GM18909 (cell line): Measurements from ENCODE around the gene BCAS1.

Source experiments
- ATAC-seq: cut with Tn5 transposase; IDR thresholded peaks from one replicate; pipeline ENCODE4 v1.9.1; 2021; ENCODE audit warnings: mild to moderate bottlenecking; ENCODE audit not compliant: unreplicated experiment, poor library complexity

BCAS1 gene

DNA sequence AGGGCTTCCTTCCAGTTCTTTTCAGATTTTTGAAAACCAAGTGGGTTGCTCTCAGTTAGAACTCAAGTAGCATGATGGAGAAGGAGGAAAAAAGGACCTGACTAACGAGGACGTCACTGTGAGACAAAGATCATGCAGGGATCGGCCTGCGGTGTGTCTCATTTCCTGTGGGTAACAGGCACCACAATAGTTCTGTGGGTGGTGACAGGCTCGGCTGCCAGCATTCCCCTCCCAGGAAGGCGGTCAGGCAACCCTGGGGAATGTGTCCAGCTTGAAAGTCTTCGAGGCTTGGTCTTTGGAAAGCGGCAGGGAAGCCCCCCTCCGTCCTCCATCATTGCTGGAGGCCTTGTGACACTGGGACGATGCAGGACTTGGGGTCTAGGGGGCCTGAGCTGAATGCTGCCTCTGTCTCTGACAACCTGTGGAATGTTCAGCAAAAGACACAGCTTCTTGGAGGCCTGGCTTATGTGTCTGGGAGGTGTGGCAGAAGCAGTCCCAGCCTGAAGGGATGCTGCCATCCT lies 121.0 kb downstream of the BCAS1 start:
- ATAC-seq = peak; percentile 88

DNA sequence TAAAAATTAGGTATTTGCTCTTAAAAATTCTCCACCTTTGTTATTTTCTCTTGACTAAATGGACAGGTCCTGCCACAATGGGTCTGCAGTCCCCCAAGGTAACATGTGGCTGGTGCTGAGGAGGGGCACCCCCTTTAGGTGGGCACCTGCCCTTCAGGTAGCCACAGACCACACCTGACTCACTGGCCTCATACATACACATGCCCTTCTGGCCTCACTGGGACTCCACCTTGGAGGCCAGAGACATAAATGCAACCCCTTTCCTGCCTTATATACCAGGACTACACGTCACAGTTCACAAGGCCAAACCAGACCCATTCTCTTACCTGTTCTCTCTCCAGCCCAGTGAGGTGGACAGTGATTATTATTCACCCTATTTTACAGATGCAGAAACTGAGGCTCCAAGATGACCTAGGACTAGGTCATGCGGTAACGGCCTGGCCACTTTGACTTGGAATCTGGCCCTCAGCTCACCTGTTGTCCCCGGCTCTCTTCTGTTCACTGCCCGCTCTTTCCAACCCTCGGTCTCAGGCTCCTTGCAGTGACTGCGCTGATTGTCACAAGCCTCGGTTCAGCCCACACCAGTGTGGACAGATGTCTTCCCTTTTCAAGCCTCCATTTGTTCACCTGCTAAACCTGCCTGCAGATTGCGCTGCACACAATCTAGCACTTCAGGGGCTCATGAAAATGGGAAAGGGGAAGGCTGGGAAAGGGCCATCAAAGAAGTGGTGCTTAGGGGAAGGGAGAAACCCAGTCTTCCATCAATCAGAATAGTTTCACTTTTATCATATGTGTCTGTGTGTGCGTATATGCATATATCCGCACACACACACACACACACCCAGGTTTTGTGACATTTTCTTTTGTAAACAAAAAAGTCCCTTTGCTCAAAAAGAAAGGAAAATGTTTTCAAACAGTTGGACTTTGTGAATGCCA lies 121.7 kb downstream of the BCAS1 start:
- ATAC-seq = peak; percentile 29

DNA sequence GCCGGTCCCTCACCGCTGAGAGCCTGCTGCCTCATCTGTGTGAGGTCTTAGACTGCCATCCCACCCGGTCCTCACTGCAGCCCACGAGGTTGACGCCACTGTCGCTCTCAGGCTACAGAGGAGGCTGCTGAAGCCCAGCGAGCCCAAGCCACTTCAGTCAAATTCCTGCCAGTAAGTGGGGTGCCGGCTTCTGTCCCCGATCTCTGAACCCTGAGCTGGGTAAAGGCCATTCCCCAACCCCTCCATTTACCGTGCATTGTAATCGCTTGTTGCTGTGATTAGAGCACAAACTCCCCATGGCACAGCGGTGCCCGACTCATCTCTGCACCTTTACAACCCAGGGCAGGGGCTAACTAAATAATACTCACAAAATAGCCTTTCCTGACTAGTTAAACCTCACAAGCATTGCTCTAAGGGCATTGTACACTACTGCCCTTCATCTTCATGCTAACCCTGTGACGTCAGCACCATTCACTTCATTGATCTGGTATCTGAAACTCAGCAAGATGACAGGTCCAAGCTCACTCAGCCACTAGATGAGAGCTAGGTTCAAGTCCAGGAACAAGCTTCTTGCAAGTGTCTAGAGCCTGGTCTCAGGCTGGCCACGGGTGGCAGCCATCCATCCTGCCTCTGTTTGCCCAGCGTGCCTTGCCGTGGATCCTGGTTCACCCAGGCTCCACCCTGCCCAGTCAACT lies 122.7 kb downstream of the BCAS1 start:
- ATAC-seq = no peak

DNA sequence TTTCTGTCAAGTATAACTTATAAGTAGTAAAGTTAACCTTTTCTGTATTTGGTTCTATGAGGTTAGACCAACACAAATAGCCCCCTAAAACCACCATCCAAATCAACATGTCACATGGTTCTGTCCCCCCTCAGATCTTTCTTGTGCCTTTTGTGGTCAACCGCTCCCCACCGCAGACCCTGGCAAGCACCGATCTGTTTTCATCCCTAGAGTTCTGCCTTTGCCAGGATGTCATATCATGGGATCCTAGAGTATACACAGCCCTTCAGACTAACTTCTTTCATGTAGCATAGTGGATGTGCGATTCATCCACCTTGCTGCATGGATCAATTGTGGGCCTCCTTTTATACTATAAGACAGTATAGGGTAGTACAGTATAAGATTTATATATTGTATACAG lies 124.3 kb downstream of the BCAS1 start:
- ATAC-seq = no peak

DNA sequence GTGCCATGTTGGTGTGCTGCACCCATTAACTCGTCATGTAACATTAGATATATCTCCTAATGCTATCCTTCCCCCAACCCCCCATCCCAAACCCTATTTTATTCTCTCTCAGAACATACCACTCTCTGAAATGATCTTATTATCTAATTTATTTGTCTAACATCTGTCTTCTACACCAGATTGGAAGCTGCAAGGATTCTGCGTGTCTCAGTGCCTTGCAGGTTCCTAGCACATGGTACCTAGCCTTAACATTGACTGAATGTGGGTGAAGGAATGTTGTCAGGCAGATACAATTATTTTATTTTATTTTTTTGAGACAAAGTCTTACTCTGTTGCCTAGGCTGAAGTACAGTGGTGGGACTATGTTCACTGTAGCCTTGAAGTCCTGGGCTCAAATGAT lies 124.9 kb downstream of the BCAS1 start:
- ATAC-seq = no peak

DNA sequence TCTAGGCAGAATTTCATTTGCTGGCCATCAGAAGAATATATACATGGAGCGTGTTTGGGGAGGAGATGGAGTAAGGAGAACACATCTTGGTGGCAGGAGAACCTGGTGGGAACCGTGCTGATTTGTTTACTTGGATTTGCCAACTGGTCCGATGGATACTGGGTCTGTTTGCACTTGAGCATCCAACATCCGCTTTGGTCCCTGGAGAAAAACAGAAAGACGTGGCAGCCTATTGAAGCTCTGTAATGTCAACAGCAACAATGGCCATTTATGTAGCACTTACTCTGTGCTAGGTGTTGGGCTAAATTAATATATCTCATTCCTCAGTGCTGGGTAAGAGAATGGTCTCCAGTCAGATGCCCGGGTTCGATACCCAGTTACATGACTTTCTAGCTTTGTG lies 125.6 kb downstream of the BCAS1 start:
- no peak for ATAC-seq

DNA sequence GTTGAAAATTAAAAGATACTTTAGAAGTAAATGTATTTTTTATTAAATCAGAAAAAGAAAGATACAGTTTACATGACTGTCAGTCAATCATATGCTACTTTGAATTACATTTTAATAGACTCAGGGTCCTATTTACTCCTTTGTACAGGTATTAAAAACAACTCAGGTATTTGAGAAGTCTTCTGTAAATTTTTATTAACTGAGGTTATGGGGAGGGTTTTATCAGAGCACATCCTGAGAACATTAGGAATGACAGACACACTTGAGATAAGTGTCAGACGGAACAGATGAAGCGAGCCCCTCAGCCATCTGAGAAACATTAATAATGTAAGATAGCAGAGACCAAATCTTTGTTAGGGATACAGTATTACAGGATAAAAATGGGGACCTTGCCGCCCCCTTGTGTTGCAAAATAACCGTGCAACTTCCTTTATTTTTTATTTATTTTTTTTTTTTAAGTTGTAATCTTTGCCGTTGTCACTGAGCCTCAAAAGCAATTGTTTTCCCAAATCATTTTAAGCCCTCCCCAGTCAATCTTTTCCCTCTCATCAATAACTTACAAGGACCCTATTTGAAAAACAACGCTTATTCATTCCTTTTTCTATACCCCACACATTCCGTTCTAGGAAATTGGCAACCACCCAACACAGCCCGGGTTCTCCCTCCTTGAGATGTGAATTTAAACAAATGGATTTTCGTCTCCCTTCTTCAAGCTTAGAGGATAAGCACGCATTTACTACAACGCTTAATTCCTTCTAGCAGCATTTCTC lies 126.7 kb downstream of the BCAS1 start:
- ATAC-seq = no peak

DNA sequence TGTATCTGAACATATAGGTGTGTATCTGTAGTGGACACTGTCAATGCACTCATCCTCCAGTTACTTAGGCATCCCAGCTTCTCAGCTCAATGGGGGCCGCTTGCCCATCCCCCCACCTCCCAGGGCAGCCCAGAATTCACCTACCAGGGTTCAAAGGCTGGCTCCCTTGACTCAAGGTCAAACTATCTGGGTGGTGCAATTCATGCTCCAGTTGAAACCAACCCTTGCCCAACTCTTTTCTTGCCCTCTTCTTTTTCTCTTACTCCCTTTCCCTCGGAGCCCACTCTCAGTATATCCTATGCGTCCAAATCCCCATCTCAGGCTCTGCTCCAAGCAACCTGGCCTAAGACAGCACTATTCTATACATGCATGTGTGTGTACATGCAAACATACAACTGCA lies 127.4 kb downstream of the BCAS1 start:
- ATAC-seq = no peak

DNA sequence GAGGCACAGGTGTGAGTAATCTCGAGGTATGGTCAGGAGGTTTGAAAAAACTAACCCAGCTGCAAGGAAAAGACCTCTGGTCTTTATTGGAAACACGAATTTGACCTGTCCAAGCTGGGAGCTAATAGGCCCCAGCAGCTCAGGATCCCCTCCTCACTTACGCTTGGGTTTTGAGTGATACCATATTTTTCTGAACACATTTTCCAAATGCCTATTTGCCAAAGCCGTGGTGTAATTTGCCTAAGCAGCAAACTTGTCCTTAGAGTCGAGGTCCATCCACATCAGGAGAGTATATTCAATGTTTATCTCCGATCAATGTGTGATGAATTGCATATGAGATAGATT lies 128.0 kb downstream of the BCAS1 start:
- ATAC-seq = no peak

DNA sequence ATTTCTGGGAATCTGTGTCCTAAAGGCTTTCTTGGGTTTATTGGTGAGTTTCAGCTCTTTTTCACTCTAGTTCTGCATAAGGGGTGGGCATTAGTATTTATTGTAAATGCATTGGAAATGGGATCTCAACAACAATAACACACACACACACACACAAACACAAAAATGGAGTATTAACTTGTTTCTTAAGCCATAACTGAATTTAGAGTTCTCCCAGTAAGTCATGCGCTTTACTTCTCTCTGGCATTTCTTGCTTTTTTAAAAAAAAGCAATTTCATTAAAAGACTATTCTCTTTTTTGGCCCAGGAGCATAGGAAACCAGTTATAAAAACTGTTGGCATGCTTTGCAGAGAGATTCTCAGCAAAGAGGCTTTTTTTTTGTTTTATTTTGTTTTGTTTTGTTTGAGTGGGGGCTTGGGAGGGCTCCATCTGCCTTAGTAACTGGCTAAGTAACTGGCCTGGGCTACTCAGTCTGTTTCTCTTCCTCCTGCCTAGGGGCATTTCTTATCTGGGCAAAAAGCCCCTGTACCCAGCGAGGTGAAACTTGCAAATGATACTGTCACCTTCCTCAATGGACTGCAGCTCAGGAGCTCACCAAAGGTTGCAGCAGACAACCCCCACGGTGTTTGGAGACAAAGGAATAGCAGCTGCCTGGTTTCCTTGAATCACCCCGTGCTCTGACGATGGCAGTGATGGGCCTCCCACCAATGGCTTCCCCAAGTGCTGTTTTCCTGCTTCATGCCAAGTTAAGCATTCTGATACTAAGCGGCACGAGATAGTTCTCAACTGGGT lies 128.5 kb downstream of the BCAS1 start:
- peak; percentile 45 for ATAC-seq

DNA sequence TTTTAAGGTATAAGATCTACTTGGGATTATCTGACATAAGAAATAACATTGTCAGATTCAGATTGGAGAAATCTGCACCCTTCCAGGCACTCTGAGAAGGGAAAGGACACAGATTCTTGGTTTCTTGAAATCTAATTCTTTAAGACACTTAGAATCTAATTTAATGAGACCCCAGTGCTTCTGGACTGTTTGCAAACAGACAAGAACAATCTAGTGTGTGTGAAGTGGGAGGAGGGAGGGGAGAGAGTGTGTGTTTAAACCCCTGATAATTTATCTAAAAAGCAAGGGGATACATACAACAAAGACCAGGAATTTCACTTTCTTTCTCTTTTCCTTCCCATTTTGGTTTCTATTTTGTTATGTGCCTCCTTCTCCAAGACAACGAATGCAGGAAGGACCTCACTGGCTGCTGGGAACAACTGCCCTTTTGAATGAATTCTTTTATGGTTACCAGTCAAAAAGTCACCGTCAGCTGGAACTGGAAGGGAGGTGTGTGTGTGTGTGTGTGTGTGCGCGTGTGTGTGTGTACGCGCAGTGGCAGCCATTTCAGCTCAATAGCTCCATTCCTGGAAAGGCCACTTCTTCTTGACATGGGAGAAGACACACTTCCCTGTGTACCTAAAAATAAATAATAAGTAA lies 129.4 kb downstream of the BCAS1 start:
- no peak for ATAC-seq

DNA sequence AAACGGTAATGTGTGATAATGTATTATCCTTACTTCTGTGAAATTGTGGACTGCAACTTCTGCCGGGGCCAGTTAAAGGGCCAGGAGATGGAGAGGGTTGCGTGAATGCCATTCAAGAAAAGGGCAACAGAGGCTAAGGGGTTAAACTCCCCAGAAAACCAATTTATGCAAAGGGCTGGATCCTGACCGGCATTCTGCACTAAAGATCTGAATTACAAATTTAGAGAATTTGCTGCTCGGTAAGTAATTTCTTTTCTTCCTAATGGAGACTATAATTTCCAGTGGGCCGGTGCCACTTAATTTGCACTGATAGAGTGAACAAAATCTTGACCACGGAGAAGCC lies 130.1 kb downstream of the BCAS1 start:
- ATAC-seq = no peak

DNA sequence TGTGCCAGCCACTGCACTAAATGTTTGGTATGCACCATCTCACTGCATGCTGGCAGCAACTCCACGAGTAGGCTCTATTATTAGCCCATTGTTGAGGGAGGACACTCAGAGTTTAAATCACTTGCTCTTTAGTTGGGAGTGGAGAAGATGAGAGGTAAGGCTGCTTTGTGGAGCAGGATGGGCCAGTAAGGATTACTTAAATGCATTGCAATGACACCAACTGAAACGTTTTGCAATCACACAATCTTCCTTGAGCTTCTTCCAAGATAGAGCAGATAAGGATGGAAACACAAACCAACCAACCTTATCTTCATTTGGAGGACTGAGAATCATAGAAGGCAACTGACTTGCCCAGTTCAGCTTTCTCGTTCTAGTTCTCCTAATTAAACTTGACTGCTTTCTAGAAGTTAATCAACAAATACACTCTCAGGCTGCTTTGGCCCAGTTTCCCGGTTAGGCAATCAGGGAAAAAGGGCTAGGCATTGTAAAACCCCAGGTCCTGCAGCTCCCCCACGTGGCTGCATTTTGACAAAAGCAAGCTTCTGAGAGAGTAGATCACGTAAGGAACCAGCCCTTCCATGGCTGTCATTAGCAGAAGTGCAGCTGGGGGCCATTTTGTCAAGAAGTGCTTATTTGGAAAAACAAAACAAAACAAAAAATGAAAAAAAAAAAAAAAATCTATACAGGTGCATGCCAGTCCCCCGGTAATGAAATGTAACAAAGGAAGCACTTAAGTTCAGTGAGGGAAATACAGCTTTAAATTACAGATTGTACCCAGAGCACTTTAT lies 130.6 kb downstream of the BCAS1 start:
- peak; percentile 72 for ATAC-seq

DNA sequence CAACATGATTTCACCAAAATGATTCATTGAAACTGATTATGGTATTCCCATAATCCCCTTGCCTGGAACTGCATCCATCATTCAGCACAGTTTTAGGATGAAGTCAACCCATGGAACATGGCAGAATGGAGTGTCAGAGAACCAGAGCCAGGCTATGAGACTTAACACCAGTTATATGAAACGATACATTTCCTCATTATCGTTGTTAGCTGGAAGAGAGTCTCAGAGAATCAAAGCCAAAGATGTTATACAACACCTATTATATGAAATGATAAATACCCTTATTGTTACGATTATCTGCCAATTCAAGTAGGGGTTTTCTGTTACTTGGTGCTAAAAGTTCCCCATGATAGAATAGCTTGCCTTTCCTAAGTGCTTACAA lies 131.2 kb downstream of the BCAS1 start:
- ATAC-seq = no peak

DNA sequence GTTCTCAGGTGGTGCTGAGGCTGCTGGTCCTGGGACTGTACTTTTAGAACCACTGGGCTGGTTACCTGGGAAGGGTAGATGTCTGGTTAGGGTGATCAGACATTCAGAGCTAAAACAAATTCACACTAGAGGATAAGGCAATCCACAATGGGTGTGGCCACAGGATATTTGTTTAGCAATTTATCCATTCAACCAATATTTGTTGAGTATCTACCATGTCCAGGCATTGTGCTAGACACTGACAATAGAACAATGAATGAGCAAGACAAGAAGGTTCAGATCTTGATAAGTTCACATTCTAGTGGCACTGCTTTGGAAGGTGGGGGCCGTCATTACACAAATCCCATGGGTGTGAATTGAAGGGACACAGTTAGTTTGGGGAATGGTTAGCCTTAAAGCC lies 131.7 kb downstream of the BCAS1 start:
- no peak for ATAC-seq

DNA sequence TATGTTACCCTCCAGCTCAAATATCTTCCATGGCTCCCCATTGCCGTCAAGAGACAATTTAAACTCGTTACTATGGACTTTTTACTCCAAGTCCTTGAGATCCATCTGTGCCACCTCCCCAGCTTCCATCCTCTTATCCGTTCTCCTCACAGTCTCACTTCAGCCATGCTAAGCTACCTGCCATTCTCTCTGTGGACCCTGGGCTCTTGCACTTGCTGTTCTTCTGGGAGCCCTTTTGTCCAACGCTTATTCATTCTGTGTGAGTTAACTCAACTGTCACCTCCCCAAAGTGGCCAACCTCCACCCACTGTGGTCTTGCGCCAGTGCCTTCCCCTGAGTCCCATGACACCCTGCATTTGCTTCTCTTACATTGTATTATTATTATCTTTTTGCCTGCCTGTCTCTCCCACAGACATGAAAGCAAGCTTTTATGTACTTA lies 132.4 kb downstream of the BCAS1 start:
- ATAC-seq = no peak

DNA sequence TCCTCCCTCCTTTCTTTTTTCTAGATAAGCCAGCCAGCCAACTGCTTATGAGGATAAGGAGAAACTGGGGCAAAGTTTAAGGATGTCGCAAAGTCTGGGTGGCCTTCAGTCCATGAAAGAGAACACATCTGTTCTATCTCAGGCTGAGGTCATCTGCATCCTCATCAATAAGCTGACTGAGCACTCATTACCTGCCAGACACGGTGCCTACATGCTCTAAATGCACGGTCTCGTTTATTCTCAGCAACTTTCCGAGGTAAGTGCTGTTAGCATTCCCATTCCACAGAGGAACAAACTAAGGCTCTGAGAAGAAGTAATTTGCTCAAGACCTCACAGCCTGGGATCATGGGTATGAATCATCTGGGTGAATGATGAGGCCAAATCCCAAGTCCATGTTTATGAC lies 133.1 kb downstream of the BCAS1 start:
- ATAC-seq = no peak

DNA sequence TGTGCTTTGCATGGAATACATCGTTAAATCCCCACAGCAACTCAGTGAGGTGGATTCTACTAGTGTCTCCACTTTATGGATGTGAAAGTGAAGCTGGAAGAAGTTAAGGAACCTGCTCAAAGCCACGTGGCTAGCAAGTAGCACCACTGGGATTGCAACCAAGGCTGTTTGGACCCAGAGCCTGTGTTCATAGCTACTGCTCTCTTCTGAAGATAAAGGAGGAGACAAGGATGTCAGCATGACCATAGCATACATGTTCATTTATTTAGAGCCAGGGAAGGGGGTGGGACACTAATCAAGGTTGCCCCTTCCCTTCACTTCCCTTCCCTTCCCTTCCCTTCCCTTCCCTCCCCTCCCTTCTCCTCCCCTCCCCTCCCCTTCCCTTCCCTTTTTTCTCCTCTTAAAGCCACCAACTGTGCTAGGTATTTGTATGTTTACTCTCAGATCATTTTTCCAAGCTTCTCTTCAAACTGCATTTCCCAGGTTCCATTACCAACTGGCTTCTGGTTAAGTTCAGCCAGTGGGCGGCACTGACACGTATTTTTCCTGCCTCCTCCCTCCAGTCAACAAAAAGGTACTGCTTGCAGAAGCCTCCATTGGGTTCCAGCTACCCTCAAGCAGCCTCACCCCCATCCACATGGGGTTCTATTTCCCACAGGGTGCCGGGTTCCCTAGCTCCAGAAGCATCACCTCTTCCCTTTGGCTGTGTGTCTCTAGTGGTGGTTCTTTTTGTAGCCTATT lies 134.9 kb downstream of the BCAS1 start:
- ATAC-seq = no peak
